ENCODE measurements around the gene CNTNAP3B.
"Not testable (repeated sequence)": the region's sequence is repeated elsewhere in the genome, so short reads cannot be mapped to it uniquely, and the experiment has no call there.

GRCh38 chr9:42080376-42080775, 48.9 kb downstream of the CNTNAP3B start:
- TF ChIP-seq CTCF (IDR thresholded peaks at IDR 0.05; ENCODE audit: low read depth, low read length); POLR2A (IDR thresholded peaks at IDR 0.05; ENCODE audit: extremely low read depth, insufficient read length): not testable (repeated sequence)

All from NB4 (cell line).